GM19372 (cell line): Measurements from ENCODE around the gene ZNF320.
"Not testable (repeated sequence)": the region's sequence is repeated elsewhere in the genome, so short reads cannot be mapped to it uniquely, and the experiment has no call there.

Experiments used
- ATAC-seq: cut with Tn5 transposase; IDR thresholded peaks from one replicate; pipeline ENCODE4 v1.9.1; 2021; ENCODE audit warnings: mild to moderate bottlenecking, low read depth, moderate library complexity; ENCODE audit not compliant: unreplicated experiment

The ZNF320 gene

DNA sequence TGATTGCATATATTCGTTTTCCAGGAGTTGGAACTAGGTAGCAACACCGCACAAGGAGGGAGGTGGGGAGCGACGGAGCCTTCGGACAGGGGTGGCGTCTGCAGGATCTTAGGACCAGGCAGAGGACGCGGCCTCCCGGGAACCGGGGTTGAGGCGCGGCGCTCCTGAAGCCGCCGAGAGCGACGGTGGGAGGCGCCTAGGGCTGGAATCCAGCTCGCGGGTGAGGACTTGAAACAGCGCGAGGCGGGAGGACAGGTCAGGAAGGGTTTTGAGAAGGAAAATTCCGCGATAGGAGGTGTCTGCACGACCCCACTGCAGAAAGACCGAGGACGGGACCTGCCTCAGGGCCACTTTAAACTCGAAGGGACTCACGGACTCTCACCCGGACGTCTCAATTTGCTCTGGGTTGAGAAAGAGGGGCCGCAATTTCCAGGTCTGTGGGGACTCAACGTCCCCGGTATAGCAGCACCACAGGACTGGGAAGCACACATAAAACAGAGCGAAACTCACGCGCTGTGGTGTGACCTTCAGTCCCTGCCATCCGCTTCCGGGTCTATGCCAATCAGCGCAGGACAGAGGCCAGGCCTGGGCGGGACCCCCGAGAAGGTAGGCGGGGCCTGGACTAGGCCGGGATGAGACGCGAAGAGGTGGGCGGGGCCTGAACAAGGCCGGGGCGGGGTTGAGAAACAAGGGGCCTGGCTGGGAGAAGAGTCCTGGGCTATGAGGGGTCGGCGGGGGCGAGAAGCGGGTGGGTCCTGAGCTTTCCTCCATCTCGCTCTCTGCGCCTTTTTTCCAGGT, at the start of gene ZNF320:
ZNF320 (minus strand) TSS at position 498 of the 798 bp plus-strand sequence. CDS start 7,380 bp downstream, outside the sequence.
- peak; percentile 93 for ATAC-seq

DNA sequence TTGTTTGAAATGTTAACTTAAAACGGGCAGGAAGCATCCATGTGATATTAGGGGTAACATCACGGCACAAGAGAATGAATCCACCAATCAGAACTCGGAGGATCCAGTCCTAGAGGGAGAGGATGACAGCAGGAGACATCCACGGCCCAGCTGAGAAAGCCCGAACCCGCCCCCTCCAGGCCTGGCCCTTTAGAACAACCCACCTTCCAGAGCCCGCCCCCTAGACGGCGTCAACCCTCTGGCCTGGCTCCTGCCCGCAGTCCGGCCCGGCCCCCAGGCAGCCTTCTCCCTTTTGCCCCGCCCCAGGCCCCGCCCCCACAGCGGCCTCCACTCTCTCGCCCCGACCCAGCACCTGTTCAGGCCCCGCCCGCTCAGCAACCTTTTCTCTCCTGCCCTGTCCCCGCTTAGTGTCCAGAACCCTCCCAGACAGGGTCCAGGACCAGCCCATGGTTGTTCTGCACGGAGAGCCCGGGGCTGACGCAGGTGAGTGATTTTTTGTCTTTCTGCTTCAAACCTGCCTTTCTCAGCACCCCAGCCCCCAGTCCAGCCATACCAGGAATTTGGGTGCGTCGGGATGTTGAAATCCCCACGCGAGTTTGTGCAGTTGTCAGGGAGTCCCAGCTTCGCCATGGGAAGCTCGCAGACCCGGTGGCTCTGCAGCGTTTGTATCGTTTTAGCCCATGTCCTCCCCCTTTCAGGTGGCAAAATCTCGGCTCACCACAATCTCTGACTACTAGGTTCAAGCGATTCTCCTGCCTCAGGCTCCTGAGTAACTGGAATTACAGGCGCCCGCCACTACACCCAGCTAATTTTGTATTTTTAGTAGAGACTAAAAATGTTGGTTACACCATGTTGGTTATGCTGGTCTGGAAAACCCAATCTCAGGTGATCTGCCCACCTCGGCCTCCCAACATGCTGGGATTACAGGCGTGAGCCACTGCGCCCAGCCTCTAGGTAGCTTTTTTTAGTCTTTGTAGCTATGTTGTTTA, 49.2 kb upstream of the ZNF320 start:
- no peak for ATAC-seq

DNA sequence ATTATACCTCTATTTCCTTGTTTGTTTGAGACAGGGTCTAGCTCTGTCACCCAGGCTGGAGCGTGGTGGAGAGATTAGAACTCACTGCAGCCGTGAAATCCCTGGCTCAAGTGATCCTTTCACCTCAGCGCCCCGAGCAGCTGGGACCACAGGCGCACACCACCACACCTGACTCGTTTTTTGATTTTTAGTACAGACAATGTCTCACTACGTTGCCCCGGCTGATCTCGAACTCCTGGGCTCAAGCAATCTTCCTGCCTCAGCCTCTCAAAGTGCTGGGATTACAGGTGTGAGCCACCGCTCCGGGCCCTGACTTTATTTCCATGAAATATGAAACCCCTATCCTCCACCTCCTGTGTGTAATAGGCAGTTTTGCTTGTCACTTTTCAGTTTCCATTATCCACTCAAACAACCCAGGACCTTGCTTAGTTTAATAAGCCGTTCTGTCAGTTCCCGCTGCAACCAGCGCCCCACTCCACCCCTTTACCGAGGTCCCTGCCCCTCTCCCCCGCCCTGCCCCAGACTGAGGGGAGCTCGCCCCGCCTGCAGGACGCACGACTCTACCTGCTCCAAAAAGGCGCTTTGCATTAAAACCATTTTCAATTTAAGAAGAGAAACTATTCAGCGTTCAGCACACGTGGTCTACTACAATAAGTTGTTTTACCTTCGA, 48.4 kb upstream of the ZNF320 start:
- ATAC-seq, result no peak

DNA sequence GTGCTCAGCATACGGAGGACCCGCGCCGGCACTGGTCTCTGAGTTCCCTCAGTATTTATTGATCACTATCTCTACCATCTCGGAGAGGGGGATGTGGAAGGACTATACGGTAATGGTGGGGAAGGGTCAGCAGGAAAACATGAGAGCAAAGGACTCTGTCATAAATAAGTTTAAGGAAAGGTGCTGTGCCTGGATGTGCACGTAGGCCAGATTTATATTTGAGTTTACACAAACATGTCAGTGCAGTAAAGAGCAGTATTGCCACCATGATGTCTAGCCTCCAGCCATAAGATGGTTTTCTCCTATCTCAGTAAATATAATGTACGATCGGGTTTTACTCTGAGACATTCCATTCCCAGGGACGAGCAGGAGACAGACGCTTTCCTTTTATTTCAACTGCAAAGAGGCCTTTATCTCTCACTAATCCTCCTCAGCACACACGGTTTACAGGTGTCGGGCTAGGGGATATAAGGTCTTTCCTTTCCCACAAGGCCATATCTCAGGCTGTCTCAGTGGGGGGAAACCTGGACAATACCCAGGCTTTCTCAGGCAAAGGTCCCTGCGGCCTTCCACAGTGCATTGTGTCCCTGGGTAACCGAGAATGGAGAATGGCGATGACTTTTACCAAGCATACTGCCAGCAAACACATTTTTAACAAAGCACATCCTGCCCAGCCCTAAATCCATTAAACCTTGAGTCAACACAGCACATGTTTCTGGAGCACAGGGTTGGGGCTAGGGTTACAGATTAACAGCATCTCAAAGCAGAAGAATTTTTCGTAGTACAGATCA, 47.5 kb upstream of the ZNF320 start:
- ATAC-seq, result not testable (repeated sequence)

DNA sequence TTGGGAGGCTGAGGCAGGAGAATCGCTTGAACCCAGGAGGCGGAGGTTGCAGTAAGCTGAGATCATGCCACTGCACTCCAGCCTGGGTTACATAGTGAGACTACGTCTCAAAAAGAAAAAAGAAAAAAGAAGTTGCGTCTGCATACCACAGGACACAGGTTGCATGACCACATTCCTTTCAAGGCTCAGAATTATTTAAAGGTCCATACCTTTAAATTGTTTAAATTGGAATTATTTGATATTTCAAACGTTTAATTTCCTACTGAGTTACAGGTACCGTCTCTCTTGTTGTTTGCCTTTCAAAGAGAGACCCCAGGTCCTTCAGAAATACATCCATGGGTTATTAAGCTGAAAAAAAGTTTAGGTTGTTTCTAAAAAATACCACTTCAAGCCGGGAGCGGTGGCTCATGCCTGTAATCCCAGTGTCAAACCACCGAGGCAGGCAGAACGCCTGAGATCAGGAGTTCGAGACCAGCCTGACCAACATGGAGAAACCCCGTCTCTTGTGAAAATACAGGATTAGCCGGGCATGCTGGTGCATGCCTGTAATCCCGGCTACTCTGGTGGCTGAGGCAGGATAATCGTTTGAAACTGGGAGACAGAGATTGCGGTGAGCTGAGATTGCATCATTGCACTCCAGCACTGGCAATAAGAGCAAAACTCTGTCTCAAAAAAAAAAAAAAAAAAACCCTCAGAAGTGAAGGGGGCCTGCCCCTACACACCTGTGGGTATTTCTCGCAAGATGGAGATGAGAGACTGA, 46.6 kb upstream of the ZNF320 start:
- ATAC-seq, result no peak

DNA sequence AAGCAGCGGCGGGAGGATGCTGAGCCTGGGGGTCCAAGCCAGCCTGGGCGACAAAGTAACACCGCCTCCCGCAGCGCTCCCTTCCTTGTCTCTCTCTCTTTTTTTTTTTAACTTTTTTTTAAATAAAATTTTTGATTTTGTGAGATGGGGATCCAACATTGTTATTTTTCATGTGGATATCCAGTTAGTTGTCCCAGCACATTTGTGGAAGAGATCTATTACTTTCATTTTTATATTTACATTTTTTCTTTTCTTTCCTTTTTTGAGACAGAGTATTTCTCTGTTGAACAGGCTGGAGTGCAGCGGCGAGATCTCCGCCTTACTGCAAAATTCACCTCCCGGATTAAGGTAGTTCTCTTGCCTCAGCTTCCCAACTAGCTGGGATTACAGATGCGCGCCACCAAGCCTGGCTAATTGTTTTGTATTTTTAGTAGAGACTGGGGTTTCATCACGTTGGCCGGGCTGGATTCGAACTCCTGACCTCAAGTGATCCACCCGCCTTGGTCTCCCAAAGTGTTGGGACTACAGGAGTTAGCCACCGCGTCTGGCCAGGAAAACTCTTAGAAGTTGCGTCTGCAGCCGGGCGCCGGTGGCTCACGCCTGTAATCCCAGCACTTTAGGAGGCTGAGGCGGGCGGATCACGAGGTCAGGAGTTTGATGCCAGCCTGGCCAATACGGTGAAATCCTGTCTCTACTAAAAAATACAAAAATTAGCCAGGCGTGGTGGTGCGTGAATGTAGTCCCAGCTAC, 45.9 kb upstream of the ZNF320 start:
- ATAC-seq, result no peak

DNA sequence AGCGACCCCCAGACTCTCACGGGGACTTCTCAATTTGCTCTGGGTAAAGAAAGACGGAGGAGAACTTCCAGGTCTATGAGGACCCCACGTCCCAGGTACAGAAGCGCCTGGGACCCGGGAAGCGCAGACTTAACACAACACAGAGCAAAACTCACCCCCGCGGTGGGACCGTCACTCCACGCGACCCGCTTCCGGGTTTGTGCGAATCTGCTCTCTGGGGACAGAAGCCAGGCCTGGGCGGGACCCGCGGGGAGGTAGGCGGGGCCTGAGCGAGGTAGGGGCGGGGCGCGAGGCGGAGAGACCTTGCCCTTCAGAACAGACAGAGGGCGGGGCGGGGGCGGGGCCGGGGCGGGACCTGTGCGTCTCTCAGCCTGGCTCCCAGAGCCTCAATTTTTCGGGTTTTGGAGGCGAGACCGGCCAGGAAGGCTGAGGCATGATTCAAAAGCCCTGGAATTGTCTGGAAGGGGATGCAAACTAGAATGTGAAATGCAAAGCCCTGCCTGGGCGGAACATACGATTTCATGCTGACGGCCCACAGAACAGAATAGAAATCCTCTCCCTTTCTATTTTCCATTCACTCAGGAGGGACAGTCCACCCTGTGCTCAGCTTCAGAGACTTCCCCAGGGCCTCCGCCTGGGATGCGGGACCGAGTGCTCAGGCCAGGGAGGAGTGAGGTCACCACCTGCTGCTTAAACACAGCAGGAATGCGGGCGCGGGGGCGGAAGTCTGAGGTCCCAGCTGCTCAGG, 45.1 kb upstream of the ZNF320 start:
- peak; percentile 99 for ATAC-seq

- peak; percentile 21 for ATAC-seq
These were observed 44.5 kb upstream of the ZNF320 start for GRCh38 chr19:52941941-52942385.

DNA sequence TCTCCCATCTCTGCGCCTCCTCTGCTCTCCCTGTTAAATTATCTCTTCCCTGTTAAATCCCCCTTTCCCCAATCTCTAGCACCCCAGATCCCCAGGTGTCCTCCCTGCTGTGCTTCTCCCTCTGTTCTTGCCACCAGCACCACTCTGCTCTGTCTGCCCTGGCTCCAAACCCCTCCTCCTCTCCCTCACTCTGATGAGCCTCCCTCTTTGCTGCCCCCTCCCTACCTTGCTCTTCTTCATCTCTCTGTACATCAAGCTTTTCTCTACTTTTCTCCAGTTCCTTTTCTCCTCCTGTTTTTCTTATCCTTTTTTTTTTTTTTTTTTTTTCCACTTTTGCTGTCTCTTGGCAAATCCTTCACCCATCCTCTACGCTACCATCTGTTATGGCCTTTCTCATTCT, 44.1 kb upstream of the ZNF320 start:
- not testable (repeated sequence) for ATAC-seq

DNA sequence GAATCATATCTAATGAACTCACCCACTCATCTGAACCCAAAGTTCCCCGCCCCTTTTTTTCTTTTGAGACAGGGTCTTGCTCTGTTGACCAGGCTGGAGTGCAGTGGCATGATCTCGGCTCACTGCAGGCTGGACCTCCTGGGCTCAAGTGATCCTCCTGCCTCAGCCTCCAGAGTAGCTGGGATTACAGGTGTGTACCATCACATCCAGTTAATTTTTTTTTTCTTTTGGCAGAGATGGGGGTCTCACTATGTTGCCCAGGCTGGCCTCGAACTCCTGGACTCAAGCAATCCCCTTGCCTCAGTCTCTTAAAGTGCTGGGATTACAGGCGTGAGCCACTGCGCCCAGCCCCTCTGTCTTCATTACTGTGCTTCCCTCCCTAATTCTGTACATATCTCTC, 43.5 kb upstream of the ZNF320 start:
- ATAC-seq, result not testable (repeated sequence)

DNA sequence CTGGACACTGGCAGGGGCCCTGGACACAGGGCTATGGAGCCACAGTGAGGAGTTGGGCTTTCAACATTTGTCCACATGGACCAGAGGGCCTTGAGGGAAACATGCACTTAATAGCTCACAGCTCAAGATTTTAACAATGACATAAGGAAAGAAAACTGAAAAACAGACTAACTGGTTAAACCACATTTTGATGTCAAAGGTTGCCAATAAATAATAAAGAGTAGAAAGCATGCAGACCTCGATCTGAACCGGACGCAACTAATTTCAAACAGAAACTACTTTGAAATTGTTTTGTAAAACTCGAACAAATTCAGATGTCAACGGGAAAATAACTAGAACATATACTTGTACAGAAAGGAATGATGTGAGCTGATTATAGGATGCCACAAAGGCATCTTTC, 41.3 kb upstream of the ZNF320 start:
- ATAC-seq, result no peak

GRCh38 chr19:52936954-52937325, 39.5 kb upstream of the ZNF320 start:
- no peak for ATAC-seq

GRCh38 chr19:52936151-52936953, 38.9 kb upstream of the ZNF320 start:
- ATAC-seq, result no peak

GRCh38 chr19:52935434-52935833, 38.0 kb upstream of the ZNF320 start:
- no peak for ATAC-seq

GRCh38 chr19:52924641-52925040, 27.2 kb upstream of the ZNF320 start:
- ATAC-seq, result not testable (repeated sequence)

- ATAC-seq, result no peak
These were observed 26.6 kb upstream of the ZNF320 start for GRCh38 chr19:52923778-52924593.
